Raji (cell line): ENCODE results near the gene SLC6A4.

Experiments
- POLR2A ChIP-seq: IDR thresholded peaks from 2 replicates; pipeline ENCODE4 v1.6.1; 2011; ENCODE audit warnings: low read depth, low read length, control low read depth; ENCODE audit not compliant: insufficient read depth

The SLC6A4 gene

GRCh38 chr17:30170415-30170987, 65.0 kb downstream of the SLC6A4 start:
- TF ChIP-seq POLR2A: no peak

- TF ChIP-seq POLR2A: no peak
These were observed 69.5 kb downstream of the SLC6A4 start for GRCh38 chr17:30165960-30166359.

GRCh38 chr17:30165147-30165546, 70.3 kb downstream of the SLC6A4 start:
- TF ChIP-seq POLR2A: no peak

- no peak for TF ChIP-seq POLR2A
These were observed 71.0 kb downstream of the SLC6A4 start for GRCh38 chr17:30164531-30164930.

GRCh38 chr17:30161601-30162000, 73.9 kb downstream of the SLC6A4 start:
- TF ChIP-seq POLR2A: no peak

GRCh38 chr17:30160419-30161172, 74.9 kb downstream of the SLC6A4 start:
- TF ChIP-seq POLR2A: no peak

- TF ChIP-seq POLR2A: no peak
These were observed 76.4 kb downstream of the SLC6A4 start for GRCh38 chr17:30158896-30159625.

- no peak for TF ChIP-seq POLR2A
These were observed 80.1 kb downstream of the SLC6A4 start for GRCh38 chr17:30155389-30155788.

GRCh38 chr17:30153463-30153862, 82.0 kb downstream of the SLC6A4 start:
- TF ChIP-seq POLR2A: no peak

GRCh38 chr17:30151471-30151870, 84.0 kb downstream of the SLC6A4 start:
- no peak for TF ChIP-seq POLR2A

- TF ChIP-seq POLR2A: no peak
These were observed 87.1 kb downstream of the SLC6A4 start for GRCh38 chr17:30148376-30148775.
